Endothelial cell (in vitro differentiated cells): Measurements from ENCODE around the gene FAM53C. TPM values are rescaled to one million over a fixed set of nuclear protein-coding genes. Genes with fewer than 3 reads are reported as not detected.
A peak's percentile ranks its signal among the peaks of the same experiment; 100 is the strongest.

ENCODE experiments used
- DNase-seq: peaks from one replicate; pipeline ENCODE4 v3.0.0; 2021; ENCODE audit warnings: low spot score
- H3K27ac Mint-ChIP-seq: one replicate; pipeline ENCODE4 v1.8.0; 2021; ENCODE audit warnings: mixed read lengths, inconsistent platforms; ENCODE audit not compliant: unreplicated experiment
- H3K27me3 Mint-ChIP-seq: one replicate; pipeline ENCODE4 v1.8.0; 2021; ENCODE audit warnings: mild to moderate bottlenecking, moderate library complexity, mixed read lengths, inconsistent platforms; ENCODE audit not compliant: unreplicated experiment
- H3K36me3 Mint-ChIP-seq: one replicate; pipeline ENCODE4 v1.8.0; 2021; ENCODE audit warnings: mild to moderate bottlenecking, low read depth, mixed read lengths, inconsistent platforms; ENCODE audit not compliant: unreplicated experiment
- H3K4me1 Mint-ChIP-seq: one replicate; pipeline ENCODE4 v1.8.0; 2021; ENCODE audit warnings: mild to moderate bottlenecking, mixed read lengths, inconsistent platforms; ENCODE audit not compliant: unreplicated experiment
- H3K4me3 Mint-ChIP-seq: one replicate; pipeline ENCODE4 v1.8.0; 2021; ENCODE audit warnings: mild to moderate bottlenecking, mixed read lengths, inconsistent platforms; ENCODE audit not compliant: unreplicated experiment
- H3K9me3 Mint-ChIP-seq: one replicate; pipeline ENCODE4 v1.8.0; 2021; ENCODE audit warnings: mixed read lengths, inconsistent platforms; ENCODE audit not compliant: unreplicated experiment
- CTCF ChIP-seq: fragments of 200-600 bp; sonication (generic); IDR thresholded peaks from one replicate; pipeline ENCODE4 v1.5.0; 2021; ENCODE audit warnings: antibody characterized with exemption; ENCODE audit not compliant: unreplicated experiment
- total RNA-seq: library from RNA; stranded (reverse); fragmentation: NEBNext Ultra II Directional; extraction: Animal tissue kit (Norgen Biotek cat#: 25700); gene quantifications from one replicate; pipeline ENCODE4 v1.2.1, GENCODE V29; 2021; ENCODE audit not compliant: unreplicated experiment

FAM53C gene
- total RNA-seq, 1 donor from 2014 or later, result 49.5 TPM

- TF ChIP-seq CTCF, result no peak
- H3K9me3 Mint-ChIP-seq, result no peaks in the 10 kb centered on the region
- H3K27ac Mint-ChIP-seq, result peak overlapping the region; percentile 92
- H3K4me1 Mint-ChIP-seq, result peaks cover 20% of the 10 kb centered on the region
- peaks cover 14% of the 10 kb centered on the region for H3K27me3 Mint-ChIP-seq
- H3K4me3 Mint-ChIP-seq, result peak overlapping the region; percentile 97
- peaks cover 23% of the 10 kb centered on the region for H3K36me3 Mint-ChIP-seq
- no peak for DNase-seq
These were observed 16.3 kb downstream of the FAM53C start for GRCh38 chr5:138354387-138354786.

GRCh38 chr5:138354926-138355378, 16.9 kb downstream of the FAM53C start:
- TF ChIP-seq CTCF, result no peak
- Mint-ChIP-seq H3K27ac (no peak overlapping the region), H3K4me1 (peaks cover 20% of the 10 kb centered on the region), H3K36me3 (peaks cover 21% of the 10 kb centered on the region), H3K9me3 (no peaks in the 10 kb centered on the region), H3K27me3 (peaks cover 14% of the 10 kb centered on the region), H3K4me3 (peak overlapping the region; percentile 97)
- peak; percentile 16 for DNase-seq

- no peak for TF ChIP-seq CTCF
- H3K36me3 Mint-ChIP-seq, result no peaks in the 10 kb centered on the region
- H3K4me3 Mint-ChIP-seq, result no peak overlapping the region
- no peaks in the 10 kb centered on the region for H3K9me3 Mint-ChIP-seq
- DNase-seq, result no peak
- H3K27ac Mint-ChIP-seq, result no peak overlapping the region
- H3K4me1 Mint-ChIP-seq, result peaks cover 10% of the 10 kb centered on the region
- H3K27me3 Mint-ChIP-seq, result no peaks in the 10 kb centered on the region
These were observed 21.6 kb downstream of the FAM53C start for GRCh38 chr5:138359621-138360020.

- no peak for TF ChIP-seq CTCF
- peaks cover 3% of the 10 kb centered on the region for H3K4me1 Mint-ChIP-seq
- no peaks in the 10 kb centered on the region for H3K27me3 Mint-ChIP-seq
- H3K36me3 Mint-ChIP-seq, result no peaks in the 10 kb centered on the region
- no peak for DNase-seq
- no peaks in the 10 kb centered on the region for H3K9me3 Mint-ChIP-seq
- no peak overlapping the region for H3K27ac Mint-ChIP-seq
- H3K4me3 Mint-ChIP-seq, result no peak overlapping the region
These were observed 22.9 kb downstream of the FAM53C start for GRCh38 chr5:138360941-138361452.

GRCh38 chr5:138364576-138364975, 26.5 kb downstream of the FAM53C start:
- DNase-seq, result no peak
- no peaks in the 10 kb centered on the region for H3K9me3 Mint-ChIP-seq
- TF ChIP-seq CTCF, result no peak
- no peaks in the 10 kb centered on the region for H3K36me3 Mint-ChIP-seq
- H3K27ac Mint-ChIP-seq, result no peak overlapping the region
- H3K4me3 Mint-ChIP-seq, result no peak overlapping the region
- peaks cover 16% of the 10 kb centered on the region for H3K4me1 Mint-ChIP-seq
- H3K27me3 Mint-ChIP-seq, result no peaks in the 10 kb centered on the region
